ENCODE measurements around the gene DCBLD1.

GRCh38 chr6:117472667-117473066 lies 9.8 kb upstream of the DCBLD1 start:
- TF ChIP-seq POLR2A (IDR thresholded peaks at IDR 0.05) (no peak), CTCF (IDR thresholded peaks at IDR 0.05) (no peak)

All from thyroid gland (tissue), 4 donors.